ENCODE data around the gene PIH1D2. TPM values are rescaled to one million over a fixed set of nuclear protein-coding genes. Genes with fewer than 3 reads are reported as not detected.

PIH1D2 gene
- polyA plus RNA-seq, 1 donor from 2014 or later: 4.7 TPM

DNA sequence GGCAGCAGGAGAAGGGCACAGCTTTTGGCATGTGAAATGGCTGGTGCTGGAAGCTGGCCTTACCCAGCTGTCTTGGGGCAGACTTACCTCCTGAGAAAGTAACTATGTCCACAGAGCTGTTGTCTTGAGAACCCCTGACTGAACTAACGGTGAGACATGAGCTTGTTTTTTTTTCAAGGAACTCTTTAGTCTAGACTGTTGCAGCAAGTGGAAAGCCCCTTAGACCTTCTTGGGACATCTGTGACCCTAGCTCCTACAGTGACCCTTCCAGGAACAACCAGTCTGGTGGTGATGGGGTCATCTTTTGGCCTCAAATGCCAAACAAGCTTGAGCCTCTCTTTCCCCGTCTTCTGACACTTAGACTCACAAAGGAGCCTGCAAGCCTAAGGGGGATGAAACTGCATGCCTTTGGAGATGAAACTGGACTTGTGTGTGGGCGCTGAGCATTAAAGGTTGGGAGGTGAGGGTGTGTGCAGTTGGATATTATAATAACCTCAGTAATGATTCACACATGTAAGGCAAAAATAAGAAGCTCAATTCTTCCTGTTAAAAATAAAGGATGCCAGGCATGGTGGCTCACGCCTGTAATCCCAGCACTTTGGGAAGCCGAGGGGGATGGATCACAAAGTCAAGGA lies 48.3 kb upstream of the PIH1D2 start:
- H3K4me2 ChIP-seq (ENCODE audit: low read length): no peak overlapping the region
- no peaks in the 10 kb centered on the region for H4K20me1 ChIP-seq (ENCODE audit: insufficient read depth)
- H3K27me3 ChIP-seq (ENCODE audit: insufficient read depth, low read depth, low read length): no peaks in the 10 kb centered on the region
- no peaks in the 10 kb centered on the region for H3K9me2 ChIP-seq (ENCODE audit: insufficient read depth, low read length)
- no peaks in the 10 kb centered on the region for H3K9me3 ChIP-seq (ENCODE audit: low read length)
- TF ChIP-seq POLR2AphosphoS5 (IDR thresholded peaks at IDR 0.05) (no peak), RAD21 (conservative IDR thresholded peaks at IDR 0.05) (no peak), MXI1 (conservative IDR thresholded peaks at IDR 0.05; ENCODE audit: poor library complexity, severe bottlenecking) (no peak), EZH2 (IDR thresholded peaks at IDR 0.05; ENCODE audit: borderline replicate concordance, insufficient read depth, low read length, poor library complexity, severe bottlenecking) (no peak), CTCF (IDR thresholded peaks at IDR 0.05; ENCODE audit: poor library complexity, severe bottlenecking) (no peak), EP300 (conservative IDR thresholded peaks at IDR 0.05; ENCODE audit: poor library complexity, severe bottlenecking) (no peak), SMC3 (conservative IDR thresholded peaks at IDR 0.05; ENCODE audit: poor library complexity) (no peak), TAF1 (IDR thresholded peaks at IDR 0.05; ENCODE audit: low read depth) (no peak)
- TF ChIP-seq, protein P1, sequence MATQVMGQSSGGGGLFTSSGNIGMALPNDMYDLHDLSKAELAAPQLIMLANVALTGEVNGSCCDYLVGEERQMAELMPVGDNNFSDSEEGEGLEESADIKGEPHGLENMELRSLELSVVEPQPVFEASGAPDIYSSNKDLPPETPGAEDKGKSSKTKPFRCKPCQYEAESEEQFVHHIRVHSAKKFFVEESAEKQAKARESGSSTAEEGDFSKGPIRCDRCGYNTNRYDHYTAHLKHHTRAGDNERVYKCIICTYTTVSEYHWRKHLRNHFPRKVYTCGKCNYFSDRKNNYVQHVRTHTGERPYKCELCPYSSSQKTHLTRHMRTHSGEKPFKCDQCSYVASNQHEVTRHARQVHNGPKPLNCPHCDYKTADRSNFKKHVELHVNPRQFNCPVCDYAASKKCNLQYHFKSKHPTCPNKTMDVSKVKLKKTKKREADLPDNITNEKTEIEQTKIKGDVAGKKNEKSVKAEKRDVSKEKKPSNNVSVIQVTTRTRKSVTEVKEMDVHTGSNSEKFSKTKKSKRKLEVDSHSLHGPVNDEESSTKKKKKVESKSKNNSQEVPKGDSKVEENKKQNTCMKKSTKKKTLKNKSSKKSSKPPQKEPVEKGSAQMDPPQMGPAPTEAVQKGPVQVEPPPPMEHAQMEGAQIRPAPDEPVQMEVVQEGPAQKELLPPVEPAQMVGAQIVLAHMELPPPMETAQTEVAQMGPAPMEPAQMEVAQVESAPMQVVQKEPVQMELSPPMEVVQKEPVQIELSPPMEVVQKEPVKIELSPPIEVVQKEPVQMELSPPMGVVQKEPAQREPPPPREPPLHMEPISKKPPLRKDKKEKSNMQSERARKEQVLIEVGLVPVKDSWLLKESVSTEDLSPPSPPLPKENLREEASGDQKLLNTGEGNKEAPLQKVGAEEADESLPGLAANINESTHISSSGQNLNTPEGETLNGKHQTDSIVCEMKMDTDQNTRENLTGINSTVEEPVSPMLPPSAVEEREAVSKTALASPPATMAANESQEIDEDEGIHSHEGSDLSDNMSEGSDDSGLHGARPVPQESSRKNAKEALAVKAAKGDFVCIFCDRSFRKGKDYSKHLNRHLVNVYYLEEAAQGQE (IDR thresholded peaks at IDR 0.05; ENCODE audit: borderline replicate concordance): no peak
- no peak overlapping the region for H2AFZ ChIP-seq (ENCODE audit: low read depth, low read length)
- no peaks in the 10 kb centered on the region for H3F3A ChIP-seq (ENCODE audit: insufficient read depth, low read length, poor library complexity, severe bottlenecking)
- no peak overlapping the region for H3K9ac ChIP-seq (ENCODE audit: low read length)
- no peaks in the 10 kb centered on the region for H3K79me2 ChIP-seq (replicated peaks; ENCODE audit: insufficient read depth, low read length)
- no peak overlapping the region for H3K27ac ChIP-seq (ENCODE audit: low read length)
- no peak overlapping the region for H3K4me3 ChIP-seq (ENCODE audit: low read length)
- H3K36me3 ChIP-seq (ENCODE audit: insufficient read depth, low read length): no peaks in the 10 kb centered on the region

DNA sequence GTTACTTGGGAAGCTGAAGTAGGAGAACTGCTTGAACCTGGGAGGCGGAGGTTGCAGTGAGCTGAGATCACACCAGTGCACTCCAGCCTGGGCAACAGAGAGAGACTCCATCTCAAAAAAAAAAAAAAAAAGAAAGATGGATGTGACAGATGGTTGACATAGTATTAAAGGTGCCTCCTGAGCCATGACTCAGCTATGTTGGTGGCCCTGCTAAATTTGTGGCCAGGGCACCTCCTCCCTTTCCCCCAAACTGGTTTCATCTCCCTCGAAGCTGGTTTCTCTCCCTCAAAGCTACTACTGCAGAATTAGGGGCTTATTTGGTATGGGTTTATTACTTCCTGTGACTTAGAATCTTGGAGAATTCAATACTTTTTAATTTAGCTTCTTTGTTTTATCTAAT lies 44.4 kb upstream of the PIH1D2 start:
- TF ChIP-seq TAF1 (IDR thresholded peaks at IDR 0.05; ENCODE audit: low read depth) (no peak), MXI1 (conservative IDR thresholded peaks at IDR 0.05; ENCODE audit: poor library complexity, severe bottlenecking) (no peak), POLR2AphosphoS5 (IDR thresholded peaks at IDR 0.05) (no peak)
- H3K36me3 ChIP-seq (ENCODE audit: insufficient read depth, low read length): no peaks in the 10 kb centered on the region
- H3K9me2 ChIP-seq (ENCODE audit: insufficient read depth, low read length): no peaks in the 10 kb centered on the region
- H3K9me3 ChIP-seq (ENCODE audit: low read length): no peaks in the 10 kb centered on the region
- no peaks in the 10 kb centered on the region for H3F3A ChIP-seq (ENCODE audit: insufficient read depth, low read length, poor library complexity, severe bottlenecking)
- no peak overlapping the region for H3K4me2 ChIP-seq (ENCODE audit: low read length)
- H3K4me3 ChIP-seq (ENCODE audit: low read length): no peak overlapping the region
- no peaks in the 10 kb centered on the region for H3K79me2 ChIP-seq (replicated peaks; ENCODE audit: insufficient read depth, low read length)
- H4K20me1 ChIP-seq (ENCODE audit: insufficient read depth): no peaks in the 10 kb centered on the region
- no peak overlapping the region for H3K9ac ChIP-seq (ENCODE audit: low read length)
- H3K27ac ChIP-seq (ENCODE audit: low read length): no peak overlapping the region
- H3K27me3 ChIP-seq (ENCODE audit: insufficient read depth, low read depth, low read length): no peaks in the 10 kb centered on the region
- no peak overlapping the region for H2AFZ ChIP-seq (ENCODE audit: low read depth, low read length)
